WI38 (cell line): ENCODE data around the gene RASSF7.

Experiments
- H3K4me3 ChIP-seq: 2 replicates; pipeline ENCODE4 v1.5.1; 2011; ENCODE audit warnings: low read depth, mild to moderate bottlenecking, control low read depth, low read length
- TF ChIP-seq, protein P1 (sequence below): IDR thresholded peaks from 2 replicates; pipeline ENCODE4 v1.5.1; 2012; ENCODE audit warnings: low read depth, mild to moderate bottlenecking, control low read depth, low read length

Gene RASSF7

DNA sequence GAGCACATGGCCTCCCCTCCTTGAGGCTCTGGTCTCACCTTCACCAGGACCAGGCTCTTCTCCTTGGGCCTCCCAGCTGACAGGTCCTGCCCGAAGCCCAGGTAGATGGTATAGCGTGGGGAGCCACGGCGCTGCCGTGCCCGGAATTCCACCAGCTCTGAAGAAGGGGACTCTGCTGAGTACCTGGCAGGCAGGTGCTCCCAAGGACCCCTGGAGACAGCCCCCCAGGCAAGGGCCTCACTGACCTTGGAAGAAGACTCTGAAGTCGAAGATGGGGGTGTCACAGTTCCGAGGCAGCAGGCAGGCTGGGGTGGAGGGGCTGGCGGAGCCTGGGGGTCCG lies 52.2 kb downstream of the RASSF7 start:
- TF ChIP-seq, protein P1, sequence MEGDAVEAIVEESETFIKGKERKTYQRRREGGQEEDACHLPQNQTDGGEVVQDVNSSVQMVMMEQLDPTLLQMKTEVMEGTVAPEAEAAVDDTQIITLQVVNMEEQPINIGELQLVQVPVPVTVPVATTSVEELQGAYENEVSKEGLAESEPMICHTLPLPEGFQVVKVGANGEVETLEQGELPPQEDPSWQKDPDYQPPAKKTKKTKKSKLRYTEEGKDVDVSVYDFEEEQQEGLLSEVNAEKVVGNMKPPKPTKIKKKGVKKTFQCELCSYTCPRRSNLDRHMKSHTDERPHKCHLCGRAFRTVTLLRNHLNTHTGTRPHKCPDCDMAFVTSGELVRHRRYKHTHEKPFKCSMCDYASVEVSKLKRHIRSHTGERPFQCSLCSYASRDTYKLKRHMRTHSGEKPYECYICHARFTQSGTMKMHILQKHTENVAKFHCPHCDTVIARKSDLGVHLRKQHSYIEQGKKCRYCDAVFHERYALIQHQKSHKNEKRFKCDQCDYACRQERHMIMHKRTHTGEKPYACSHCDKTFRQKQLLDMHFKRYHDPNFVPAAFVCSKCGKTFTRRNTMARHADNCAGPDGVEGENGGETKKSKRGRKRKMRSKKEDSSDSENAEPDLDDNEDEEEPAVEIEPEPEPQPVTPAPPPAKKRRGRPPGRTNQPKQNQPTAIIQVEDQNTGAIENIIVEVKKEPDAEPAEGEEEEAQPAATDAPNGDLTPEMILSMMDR, result no peak
- H3K4me3 ChIP-seq, result no peak overlapping the region

DNA sequence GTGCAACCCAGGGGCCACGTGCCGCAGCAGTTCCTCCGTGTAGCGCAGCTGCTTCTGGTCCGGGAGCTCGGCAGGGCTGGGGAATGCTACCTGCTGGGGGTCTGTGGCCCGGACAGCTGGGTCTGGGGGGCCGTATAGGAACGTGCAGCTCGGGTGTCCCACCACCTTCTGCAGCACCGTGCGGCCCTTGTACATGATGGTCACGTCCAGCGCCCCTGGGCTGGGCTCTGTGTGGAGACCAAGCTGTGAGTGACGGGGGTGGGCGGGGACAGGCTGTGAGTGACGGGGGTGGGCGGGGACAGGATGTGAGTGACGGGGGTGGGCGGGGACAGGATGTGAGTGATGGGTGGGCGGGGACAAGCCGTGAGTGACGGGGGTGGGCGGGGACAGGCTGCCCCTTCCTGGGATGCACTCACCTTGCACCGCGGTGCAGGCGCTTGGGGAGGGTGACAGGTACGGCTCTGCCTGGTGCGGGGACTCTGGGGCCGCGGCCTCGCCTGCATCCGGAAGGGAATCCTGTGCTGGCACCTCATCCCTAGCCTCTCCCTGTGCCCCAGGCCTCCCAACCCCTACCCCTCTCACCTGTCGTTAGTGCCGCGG lies 52.7 kb downstream of the RASSF7 start:
- H3K4me3 ChIP-seq, result no peak overlapping the region
- TF ChIP-seq, protein P1, result no peak
